ENCODE results near the gene FBRSL1.
"Not testable (repeated sequence)": the region's sequence is repeated elsewhere in the genome, so short reads cannot be mapped to it uniquely, and the experiment has no call there.

FBRSL1 gene

DNA sequence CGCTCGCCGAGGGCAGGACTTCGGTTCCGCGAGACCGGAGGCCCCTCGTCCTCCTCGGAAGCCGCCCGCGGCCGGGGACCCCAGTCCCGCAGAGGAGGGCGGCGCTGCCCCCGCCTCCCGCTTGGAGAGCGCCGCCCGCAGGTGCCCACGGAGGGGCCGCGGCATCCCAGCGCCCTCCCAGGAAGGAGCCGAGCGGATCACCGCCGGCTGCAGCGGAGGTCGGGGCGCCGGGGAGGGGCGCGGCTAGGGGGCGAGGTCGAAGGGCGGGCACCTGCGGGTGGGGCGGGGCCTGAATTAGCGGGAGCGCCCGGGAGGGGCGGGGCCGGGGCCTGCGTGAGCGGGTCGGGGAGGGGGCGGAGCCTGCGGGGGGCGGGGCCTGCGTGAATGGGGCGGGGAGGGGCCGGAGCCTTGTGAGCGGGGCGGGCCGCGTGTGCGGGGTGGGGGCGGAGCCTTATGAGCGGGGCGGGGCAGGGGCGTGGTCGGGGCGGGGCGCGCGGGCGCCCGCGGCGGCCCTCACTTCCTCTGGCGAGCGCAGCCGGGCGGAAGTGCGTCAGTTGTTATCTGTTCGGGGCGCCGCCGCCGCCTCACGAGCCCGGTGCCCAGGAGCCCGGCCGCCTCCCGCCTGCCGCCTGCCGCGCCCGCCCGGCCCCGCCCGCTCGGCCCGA, at the start of gene FBRSL1:
Gene FBRSL1, plus strand, starts transcription at position 550 of the 665 bp plus-strand sequence.
- DNase-seq (ENCODE audit: low read depth, low spot score), result peak; percentile 78

DNA sequence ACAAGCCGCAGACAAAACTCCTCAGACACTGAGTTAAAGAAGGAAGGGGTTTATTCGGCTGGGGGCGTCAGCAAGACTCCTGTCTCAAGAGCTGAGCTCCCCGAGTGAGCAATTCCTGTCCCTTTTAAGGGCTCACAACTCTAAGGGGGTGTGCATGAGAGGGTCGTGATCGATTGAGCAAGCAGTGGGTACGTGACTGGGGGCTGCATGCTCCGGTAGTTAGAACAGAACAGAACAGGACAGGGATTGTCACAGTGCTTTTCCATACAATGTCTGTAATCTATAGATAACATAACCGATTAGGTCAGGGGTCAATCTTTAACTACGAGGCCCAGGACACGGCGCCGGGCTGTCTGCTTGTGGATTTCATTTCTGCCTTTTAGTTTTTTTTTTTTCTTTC, 49.5 kb upstream of the FBRSL1 start:
- DNase-seq (ENCODE audit: low read depth, low spot score), result not testable (repeated sequence)

DNA sequence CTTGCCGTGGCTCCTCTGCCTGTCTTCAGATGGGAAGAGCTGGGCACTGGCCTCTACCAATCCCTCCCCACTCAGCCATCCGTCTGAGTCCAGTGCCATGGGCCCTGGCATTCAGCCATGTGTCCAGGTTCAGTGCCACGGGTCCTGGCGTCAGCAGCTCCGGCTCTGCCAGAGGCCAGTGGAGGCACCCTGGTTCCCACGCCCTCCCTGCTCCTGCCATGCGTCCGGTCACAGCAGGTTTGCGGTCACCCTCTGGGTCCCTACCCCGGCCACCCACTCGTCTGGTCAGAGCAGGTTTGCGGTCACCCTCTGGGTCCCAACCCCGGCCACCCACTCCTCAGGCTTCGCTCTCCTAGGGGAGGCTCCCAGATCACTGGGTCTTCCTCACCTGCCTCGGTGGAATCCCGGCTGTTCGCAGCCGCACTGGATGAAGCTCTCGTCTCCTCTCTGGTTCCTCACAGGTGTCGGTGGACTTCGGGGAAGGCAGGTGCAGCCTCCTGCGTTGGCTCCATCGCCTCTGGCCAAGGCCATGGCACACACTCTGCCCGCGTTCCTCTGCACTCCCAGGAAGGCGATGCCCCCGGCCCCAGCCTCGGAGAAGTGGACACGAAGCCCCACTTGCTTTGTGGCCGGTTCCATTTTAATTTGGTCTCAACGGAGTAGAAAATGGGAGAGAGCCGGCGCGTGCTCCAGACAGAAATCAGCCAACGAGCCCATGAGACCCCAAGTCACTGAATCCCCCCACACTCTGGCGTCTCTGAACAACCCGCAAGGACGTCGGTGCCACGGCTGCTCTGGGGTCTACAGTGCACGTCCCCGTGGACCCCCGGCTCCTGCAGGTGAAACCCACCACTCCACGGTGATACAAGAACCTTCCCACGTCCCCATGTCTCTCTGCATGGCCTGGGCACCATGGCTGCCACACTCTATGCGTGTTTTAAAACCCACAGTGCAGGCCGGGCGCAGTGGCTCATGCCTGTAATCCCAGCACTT, 47.8 kb upstream of the FBRSL1 start:
- DNase-seq (ENCODE audit: low read depth, low spot score), result no peak

DNA sequence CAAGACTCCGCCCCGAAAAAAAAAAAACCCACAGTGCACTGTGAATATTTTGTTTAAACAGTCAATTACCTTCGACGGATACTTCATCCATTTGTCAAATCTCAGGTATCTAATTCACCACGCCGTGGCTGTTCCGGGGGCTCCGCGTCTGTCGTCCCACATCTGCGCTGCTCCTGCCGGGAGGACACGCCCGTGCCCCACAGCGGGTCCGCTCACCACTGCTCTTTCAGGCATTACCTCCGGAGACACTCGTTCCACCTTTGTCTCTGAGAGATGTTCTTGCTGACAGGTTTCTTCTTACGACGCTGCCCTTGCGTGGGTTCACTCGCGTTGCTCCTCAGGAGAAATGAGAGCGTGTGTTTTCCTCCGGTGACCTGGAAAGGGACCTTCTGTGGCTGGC, 46.9 kb upstream of the FBRSL1 start:
- no peak for DNase-seq (ENCODE audit: low read depth, low spot score)

DNA sequence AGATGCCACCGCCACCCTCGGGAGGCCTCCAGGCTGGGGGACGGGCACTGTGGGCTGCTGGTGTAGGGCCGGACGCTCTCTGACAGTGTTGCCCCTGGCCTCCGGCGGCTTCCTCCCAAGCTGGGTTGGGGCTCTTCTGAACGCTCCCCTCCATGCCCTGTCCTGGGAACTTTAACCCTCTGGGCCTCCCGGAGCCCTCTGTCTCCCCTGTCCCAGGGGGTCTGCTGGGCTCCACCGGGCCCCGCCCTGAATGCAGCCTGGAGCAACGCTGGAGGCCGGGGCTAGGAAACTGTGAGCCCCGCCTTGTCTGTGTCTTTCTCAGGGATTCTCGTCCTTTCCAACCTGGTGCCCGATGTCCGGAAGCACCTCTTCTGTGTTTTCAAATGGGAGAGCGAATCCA, 45.7 kb upstream of the FBRSL1 start:
- DNase-seq (ENCODE audit: low read depth, low spot score), result no peak

DNA sequence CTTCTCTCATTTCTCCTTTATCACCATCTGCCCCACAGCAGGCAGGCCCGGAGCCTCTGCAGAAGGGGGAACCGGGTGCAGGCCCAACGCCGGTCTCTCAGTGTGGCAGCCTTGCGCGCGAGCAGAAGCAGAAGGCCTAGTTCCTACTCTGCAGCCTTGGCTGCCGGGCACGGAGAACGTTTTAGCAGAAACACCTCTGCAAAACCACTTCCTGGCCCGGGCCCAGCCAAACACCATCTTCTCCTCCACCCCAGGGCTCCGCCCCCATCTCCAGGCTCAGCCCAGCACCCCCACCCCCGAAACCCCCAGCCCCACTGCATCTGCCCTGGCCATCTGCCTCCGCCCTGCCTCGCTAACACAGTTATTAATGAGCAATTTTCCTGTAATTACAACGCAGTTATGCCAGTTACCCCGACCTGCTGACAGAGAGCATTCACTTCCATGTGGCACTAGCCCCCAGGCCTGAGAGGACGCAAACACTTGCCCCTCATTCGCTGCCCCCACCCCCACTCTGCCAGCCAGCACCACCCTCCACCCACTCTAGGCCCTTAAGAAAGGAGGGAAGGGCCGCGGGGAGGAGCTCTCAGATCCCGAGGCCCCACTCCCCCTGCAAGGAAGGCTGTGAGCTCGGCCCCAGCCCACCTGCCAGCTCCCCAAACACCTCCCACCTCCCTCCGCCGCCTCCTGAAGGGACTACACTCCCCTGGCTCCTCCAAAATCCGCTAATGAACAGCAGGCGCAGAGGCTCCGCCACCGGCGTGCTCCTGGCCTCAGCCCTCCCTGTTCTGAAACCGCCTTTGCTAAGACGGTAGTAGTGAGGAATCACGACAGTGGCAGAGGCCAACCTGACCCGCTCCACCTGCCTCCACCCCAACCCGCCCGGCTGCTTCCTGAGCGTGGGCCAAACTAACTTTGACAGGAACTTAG, 44.7 kb upstream of the FBRSL1 start:
- DNase-seq (ENCODE audit: low read depth, low spot score), result peak; percentile 68

DNA sequence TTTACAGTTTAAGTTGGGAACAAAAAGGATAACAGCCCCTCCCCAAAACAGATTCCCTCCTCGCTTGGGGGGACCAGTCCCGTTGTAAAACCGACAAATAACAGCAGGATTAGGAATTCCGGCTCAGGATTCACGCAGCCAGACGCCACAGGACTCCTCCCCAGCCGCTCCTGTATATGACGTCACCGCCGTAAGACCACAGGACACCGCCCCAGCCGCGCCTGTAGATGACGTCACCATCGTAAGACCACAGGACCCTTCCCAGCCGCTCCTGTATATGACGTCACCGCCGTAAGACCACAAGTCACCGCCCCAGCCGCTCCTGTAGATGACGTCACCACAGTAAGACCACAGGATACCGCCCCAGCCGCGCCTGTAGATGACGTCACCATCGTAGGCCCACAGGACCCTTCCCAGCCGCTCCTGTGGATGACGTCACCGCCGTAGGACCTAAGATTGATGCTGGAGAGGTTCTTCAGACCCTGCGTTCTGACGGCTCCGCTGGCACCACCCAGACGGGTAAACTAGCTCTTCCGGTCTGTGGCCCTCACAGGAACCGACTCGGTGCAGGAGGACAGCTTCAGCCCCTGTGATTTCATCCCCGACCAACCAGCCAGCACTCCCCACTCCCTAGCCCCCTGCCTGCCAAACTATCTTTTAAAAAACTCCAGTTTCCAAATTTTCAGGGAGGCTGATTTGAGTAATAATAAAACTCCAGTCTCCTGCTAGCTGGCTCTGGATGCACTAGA, 43.9 kb upstream of the FBRSL1 start:
- DNase-seq (ENCODE audit: low read depth, low spot score), result no peak

DNA sequence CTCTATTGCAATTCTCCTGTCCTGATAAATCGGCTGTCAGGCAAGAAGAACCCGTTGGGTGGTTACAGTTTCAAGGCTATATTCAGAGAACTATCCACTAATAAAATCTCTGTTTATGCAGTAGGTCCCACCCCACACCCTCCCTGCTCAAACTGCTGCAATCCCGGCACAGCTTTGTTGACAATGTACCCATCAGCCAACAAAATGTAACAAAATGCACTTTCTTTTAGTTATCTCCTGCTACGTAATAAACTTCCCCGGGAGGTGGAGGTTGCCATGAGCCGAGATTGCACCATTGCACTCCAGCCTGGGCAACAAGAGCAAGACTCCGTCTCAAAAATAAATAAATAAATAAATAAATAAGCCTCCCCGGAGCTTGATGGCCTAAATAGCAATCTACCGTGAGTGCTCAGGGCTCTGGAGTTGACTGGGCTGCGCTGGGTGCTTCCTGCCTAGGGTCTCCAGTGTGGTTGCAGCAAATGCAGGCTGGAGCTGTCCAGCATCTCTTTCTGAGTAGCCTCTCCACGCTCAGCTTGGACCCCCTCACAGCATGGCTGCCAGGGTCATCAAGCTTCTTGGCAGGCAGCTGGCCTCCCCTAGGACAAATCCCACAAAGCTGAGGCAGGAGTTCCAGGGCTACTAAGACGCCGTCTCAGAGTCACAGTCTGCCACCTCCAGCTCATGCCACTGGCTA, 43.2 kb upstream of the FBRSL1 start:
- DNase-seq (ENCODE audit: low read depth, low spot score), result no peak

DNA sequence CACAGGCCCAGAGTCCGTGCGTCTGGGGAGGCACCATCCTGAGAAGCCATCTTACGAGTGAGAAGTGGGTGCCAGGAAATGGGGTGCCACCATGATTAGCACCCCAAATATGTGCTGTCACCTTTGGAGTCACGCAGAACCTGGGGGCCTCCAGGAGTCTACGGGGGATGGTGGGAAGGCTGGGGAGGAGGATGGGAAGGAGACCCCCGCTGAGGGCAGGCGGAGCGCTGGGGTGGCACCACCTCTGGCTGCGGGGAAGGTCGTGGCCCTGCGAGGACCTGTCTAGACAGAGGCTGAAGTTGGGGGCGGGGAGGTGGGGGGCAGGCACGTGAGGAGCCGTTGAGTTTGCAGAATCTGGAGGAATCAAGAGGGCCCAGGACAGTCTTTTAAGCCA, 42.6 kb upstream of the FBRSL1 start:
- no peak for DNase-seq (ENCODE audit: low read depth, low spot score)

DNA sequence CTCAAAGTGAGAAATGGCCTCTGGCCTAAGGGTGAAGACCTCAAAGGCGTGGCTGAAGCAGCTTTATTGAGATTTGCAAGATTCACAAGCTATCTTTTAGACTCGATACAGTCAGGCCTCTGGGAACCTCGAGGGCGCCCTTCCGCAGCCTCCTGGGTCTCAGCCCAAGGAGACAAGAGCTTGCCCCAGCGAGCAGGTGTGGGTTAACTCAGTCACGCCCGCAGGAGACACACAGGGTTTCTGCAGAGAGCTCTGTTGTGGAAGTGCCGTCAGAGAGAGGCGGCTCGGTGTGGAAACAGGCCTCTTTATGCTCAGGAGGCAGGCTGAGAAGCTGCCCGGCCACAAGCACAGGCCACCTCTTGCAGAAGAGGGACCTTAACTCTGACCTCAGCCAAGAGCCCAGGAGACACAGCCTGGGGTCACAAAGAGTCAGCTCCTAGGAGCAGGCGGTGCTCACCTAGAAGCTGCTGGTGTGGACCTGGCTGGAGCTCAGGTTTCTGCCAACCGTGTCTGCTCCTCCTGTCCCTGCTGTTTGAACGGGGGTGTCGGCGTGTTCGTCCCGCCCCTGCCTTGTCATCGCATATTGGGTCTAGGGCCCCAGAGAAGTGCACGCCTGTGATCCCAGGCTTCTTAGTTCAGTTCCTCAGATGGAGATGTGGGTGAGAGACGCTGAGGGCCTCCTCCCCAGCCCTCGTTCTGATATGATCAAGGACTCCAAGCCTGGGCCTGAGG, 42.1 kb upstream of the FBRSL1 start:
- DNase-seq (ENCODE audit: low read depth, low spot score), result no peak

DNA sequence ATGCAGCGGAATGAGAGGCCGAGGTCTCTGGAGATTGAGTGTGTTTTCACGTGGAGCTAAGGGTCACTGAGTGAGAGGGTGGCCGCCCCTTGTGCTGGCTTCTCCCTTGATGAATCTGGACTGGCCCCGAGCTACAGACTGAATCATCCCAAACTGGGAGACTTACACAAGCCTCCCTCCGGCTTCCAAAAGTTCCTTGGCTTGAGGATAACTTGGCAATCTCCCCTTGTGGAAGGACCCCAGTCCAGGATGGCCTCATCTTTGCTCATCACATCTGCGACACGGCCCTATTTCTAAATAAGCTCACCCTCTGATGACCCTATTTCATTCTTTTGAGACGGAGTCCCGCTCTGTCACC, 41.5 kb upstream of the FBRSL1 start:
- DNase-seq (ENCODE audit: low read depth, low spot score), result no peak

DNA sequence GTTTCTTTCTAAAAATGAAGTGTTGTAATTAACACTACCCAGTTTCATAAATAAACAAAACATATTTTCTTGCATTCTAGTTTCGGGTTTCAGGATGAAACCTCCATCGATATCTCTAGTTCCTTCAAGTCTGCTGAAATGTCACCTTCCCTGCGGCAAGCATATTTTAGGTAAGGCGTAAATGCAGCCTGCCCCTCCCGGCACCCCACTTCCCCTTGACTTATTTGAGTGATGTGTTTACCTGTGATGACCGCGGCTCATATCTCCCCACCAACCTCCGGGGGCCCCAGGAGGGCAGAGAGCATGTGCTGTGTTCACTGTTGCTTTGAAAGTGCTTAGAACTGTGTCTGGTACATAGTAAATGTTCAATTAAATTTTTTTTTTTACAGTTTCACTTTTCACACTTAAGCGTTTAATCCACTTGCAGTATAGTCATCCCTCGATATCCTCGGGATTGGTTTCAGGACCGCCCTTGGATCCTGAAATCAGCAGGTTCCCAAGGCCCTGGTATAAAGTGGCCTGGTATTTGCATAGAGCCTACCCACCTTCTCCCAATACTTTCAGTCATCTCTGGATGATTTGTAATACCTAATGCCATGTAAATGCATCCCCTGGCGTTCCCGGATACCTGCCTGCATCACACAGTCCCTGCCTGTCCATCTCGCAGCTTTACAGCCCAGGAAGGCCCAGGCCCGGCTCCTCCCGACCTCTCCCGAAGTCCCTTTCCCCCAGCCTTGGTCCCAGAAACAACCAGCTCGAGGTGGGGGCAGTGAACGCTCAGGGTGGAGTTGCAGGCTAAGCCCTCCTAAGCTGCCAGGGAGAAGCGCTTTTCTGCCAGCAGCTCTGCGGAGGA, 40.2 kb upstream of the FBRSL1 start:
- no peak for DNase-seq (ENCODE audit: low read depth, low spot score)

DNA sequence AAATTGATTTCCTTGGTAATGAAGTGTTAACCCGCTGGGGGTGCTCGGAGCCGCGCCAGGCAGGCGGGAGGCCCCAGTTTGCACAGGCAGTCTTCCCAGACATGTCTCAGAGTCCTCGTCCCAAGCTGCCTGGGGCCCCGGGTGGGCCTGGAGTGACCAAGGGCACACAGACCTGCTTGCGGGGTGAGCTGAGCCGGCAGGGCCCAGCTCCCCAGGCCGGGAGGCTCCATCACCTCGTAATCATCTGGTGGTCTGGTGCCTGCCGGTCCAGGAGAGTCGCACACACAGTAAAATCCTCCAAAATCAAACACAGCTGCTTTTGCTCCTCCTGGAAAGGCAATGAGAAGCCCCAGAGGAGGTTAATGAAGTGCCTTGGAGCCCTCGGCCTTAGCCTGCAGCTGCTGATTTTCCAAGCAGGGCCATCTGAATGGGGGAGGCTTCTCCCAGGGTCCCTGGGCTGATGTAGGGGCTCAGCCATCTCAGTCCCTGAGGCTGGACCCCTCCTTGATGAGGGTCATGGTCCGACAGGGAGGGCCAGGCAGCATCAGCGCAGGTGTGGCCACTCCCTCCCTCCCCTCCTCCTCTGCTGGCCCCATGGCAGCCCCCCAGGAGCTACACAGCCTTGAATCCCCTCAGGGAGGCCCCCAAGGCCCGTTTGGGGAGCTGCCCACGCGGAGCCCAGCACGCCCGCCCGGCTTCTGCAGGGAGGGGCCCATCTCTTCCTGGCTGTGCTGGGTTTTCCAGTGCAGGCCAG, 39.4 kb upstream of the FBRSL1 start:
- no peak for DNase-seq (ENCODE audit: low read depth, low spot score)

DNA sequence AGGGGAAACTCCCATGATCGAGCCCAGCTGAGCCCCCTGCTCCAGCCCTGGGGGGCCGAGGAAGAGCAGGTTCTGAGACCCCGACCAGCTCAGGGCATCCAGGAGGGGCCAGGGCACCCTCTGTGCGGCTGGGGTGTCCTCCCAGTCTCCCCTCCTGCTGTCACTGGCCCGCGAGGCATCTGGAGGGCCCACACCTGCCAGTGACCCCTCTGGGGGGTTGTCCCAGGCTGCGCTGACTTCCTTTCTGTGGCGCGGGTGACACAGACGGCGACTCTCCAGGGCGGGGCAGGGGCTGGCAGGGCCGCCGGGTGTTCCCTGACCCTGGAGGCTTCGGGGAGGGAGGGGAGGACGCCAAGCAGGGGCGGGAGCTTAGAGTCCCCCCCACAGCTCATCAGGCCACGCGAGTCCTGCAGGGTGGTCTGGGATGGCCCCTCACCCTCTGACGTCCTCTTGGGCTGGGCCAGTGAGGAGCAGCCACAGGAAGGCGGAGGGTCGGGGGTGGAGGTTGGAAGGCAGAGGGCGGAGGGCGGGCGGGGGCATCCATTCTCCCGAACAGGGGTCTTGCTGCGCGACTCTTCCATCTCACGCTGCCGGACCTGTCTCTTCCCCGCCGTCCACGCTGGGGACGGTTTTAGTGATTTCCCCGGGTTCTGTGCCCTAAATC, 38.6 kb upstream of the FBRSL1 start:
- DNase-seq (ENCODE audit: low read depth, low spot score), result no peak

DNA sequence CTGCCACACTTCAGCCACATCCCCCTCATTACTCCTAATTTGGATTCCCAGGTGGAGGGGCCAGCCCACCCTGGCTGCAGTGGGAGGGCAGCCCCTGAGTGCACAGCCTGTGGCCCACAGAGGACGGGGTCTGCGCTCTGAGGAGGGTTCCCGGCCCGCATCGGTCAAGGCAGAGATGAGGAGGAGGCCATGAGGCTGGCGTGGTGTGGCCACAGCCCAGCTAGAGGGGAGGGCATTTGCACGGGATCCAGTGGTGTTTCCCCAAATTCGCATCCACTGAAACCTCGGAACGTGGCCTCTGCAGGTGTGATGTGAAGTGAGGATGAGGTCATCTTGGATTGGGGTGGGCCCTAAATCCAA, 38.1 kb upstream of the FBRSL1 start:
- DNase-seq (ENCODE audit: low read depth, low spot score), result no peak

DNA sequence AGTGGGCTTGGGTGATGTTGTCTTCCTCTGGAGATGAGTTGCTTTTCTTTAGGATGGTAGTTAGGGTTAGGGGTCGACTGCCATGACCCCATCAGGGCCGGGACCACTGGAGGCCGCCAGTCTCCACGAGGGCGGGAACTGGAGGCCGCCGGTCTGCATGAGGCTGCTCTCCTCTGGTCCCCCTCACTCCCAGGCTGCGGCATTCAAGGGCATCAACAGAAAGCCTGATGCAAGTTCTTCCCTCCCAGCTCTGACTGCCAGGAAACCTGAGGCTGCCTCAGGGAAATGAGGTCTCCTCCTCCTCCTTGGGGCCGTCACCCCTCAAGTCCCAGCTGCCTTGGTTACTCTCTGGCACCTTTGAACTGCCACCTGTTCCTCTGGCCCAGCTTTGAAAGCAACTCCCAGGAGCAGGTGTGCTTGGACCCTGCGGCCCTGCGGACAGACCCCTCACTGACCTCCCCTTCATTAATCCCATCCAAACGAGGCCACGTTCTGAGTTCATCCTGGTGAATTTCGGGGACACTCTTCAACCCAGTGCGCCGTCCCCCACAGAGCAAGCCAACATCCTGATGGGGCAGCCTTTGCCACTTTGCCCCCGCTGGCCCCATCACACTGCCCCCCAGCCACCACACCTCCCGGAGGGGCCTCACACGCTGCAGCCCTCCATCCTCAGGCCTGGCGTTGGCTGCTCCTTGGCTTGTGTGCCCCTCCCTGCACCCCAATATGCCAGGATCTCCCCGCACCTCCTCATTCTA, 37.2 kb upstream of the FBRSL1 start:
- DNase-seq (ENCODE audit: low read depth, low spot score), result no peak
